Lower leg skin (tissue), 4 donors: ENCODE data around the gene SGCA. TPM values are rescaled to one million over a fixed set of nuclear protein-coding genes. Genes with fewer than 3 reads are reported as not detected.
A peak's percentile ranks its signal among the peaks of the same experiment; 100 is the strongest.

ENCODE experiments used
- DNase-seq, 2 donors: peaks; one replicate each; pipeline ENCODE4 v3.0.0-alpha.2; 2019; ENCODE audit warnings: low spot score in 2 of 2
- H3K4me3 ChIP-seq: fragments of 200-600 bp; sonication (generic); 2 replicates; pipeline ENCODE4 v1.5.1; 2017; ENCODE audit warnings: mild to moderate bottlenecking, low read depth; ENCODE audit not compliant: poor library complexity, severe bottlenecking
- POLR2A ChIP-seq, 2 donors: fragments of 450-650 bp; IDR thresholded peaks; one replicate each; pipeline ENCODE4 v1.6.1; 2016 to 2017; ENCODE audit warnings: antibody characterized with exemption in 2 of 2, mild to moderate bottlenecking in 1 of 2, moderate library complexity in 1 of 2
- WGBS, 2 donors: methylation state at CpG; one replicate each; pipeline ENCODE4 v1.1.5; 2018; 5-methylcytosine and 5-hydroxymethylcytosine counted together
- intact Hi-C: fragments of 100-400 bp; cut with DNase I; formaldehyde crosslinking; loops from one replicate; pipeline ENCODE4 v1.15.0; 2023; ENCODE audit warnings: low total_unique reads
- total RNA-seq, 4 donors: library from RNA; depleted of rRNA; stranded (reverse); fragments of >200 nt; gene quantifications; one replicate each; pipeline ENCODE4 v1.1.0, GENCODE V29; 2016
- TF ChIP-seq, protein P1 (sequence below), 3 donors: fragments of 450-650 bp; IDR thresholded peaks; one replicate each; pipeline ENCODE4 v1.5.1; 2016; ENCODE audit warnings: antibody characterized with exemption in 3 of 3, mild to moderate bottlenecking in 3 of 3, moderate library complexity in 2 of 3

The SGCA gene
- total RNA-seq, 4 donors from 2014 or later, result 1.0 to 9.9 (median 5.6) TPM

DNA sequence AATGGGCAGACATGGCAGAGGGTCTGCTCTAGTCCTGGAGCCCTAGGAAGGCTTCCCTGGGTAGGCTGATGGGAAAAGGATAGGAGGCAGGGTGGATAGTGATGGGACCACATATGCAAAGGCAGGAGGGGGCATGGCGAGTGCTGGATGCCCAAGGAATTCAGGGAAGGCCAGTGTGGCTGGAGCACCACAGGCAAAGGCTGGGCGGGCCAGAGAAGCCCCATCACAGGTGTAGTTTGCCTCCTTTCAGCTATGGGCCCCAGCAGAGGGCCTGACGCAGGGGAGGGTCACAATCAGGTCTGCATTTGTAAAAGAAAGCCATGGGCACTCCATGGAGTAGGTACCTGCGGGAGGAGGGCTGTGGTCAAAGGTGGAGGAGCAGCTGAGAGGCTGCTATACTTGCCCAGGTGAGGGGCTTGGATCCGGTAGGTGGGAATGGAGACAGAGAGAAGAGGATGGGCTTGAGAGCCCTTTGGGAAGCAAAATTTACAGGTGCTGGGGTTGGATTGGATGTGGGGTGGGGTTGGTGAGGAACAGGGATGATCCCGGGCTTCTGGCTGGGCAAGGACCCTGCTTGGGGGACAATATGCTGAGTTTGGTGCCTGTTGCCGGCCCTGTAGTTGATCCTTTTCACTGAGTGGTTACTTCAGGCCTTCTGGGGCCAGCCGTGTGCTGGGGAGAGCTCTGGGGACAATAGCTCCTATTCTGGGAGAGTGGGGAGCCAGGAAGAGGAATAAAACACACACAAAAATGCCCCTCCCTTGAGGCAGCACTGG lies 42.2 kb downstream of the SGCA start:
- WGBS, 2 donors, result 86 to 87% methylated on average over 8 of the region's 8 CpGs
- intact Hi-C loops, result no loop called here

DNA sequence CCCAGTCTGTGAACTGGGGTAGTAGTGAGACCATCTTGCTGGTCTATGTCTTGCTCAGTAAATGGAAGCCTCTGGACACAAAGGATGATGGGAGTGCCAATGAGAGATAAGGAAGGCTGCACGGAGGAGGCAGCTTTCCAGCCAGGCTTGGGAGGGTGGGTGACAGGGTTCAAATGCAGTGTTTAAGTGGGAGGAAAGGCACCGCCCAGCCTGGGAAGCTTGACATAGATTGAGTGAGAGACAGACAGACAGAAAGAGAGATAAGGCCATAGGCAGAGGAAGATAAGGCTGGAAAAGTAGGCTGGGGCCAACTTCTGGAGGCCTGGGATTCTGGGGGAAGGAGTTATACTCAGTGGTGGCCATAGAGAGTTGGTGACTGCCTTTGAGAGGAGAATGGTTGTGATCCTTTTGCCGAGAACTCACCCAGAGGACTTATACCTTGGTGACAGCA lies 42.8 kb downstream of the SGCA start:
- 73 to 91% methylated on average over 3 of the region's 3 CpGs for WGBS, 2 donors
- H3K4me3 ChIP-seq, result no peak overlapping the region
- peak in 1 of 2 donors; percentile 73 for DNase-seq
- TF ChIP-seq, protein P1, sequence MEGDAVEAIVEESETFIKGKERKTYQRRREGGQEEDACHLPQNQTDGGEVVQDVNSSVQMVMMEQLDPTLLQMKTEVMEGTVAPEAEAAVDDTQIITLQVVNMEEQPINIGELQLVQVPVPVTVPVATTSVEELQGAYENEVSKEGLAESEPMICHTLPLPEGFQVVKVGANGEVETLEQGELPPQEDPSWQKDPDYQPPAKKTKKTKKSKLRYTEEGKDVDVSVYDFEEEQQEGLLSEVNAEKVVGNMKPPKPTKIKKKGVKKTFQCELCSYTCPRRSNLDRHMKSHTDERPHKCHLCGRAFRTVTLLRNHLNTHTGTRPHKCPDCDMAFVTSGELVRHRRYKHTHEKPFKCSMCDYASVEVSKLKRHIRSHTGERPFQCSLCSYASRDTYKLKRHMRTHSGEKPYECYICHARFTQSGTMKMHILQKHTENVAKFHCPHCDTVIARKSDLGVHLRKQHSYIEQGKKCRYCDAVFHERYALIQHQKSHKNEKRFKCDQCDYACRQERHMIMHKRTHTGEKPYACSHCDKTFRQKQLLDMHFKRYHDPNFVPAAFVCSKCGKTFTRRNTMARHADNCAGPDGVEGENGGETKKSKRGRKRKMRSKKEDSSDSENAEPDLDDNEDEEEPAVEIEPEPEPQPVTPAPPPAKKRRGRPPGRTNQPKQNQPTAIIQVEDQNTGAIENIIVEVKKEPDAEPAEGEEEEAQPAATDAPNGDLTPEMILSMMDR (IDR thresholded peaks at IDR 0.05), result no peak
- TF ChIP-seq POLR2A (IDR thresholded peaks at IDR 0.05), result no peak
- intact Hi-C loops, result no loop called here

More for the DNA sequence above, 42.2 kb downstream of the SGCA start:
- H3K4me3 ChIP-seq, result no peak overlapping the region
- TF ChIP-seq, protein P1 (IDR thresholded peaks at IDR 0.05), result no peak
- TF ChIP-seq POLR2A (IDR thresholded peaks at IDR 0.05), result no peak
- DNase-seq, result peak in 1 of 2 donors; percentile 72

DNA sequence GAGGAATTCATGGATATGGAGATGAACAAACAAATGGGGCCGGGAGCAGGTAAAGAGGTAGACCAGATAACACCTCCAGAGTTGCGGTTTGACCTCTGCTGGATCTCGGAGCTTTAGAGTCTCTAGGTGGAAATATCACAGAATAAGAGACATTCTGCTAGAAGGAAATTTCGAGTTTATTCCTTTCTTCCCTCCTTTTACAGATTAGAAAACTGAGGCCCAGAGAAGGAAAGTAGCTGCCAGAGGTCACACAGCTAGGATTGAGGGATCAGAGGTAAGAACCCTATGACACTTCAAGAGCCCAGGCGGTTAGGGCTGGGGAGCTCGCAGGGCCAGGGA lies 43.3 kb downstream of the SGCA start:
- TF ChIP-seq POLR2A (IDR thresholded peaks at IDR 0.05), result no peak
- TF ChIP-seq, protein P1 (IDR thresholded peaks at IDR 0.05), result no peak
- 70 to 78% methylated on average over 6 of the region's 6 CpGs for WGBS, 2 donors
- no peak for DNase-seq
- intact Hi-C loops, result no loop called here
- H3K4me3 ChIP-seq, result no peak overlapping the region

DNA sequence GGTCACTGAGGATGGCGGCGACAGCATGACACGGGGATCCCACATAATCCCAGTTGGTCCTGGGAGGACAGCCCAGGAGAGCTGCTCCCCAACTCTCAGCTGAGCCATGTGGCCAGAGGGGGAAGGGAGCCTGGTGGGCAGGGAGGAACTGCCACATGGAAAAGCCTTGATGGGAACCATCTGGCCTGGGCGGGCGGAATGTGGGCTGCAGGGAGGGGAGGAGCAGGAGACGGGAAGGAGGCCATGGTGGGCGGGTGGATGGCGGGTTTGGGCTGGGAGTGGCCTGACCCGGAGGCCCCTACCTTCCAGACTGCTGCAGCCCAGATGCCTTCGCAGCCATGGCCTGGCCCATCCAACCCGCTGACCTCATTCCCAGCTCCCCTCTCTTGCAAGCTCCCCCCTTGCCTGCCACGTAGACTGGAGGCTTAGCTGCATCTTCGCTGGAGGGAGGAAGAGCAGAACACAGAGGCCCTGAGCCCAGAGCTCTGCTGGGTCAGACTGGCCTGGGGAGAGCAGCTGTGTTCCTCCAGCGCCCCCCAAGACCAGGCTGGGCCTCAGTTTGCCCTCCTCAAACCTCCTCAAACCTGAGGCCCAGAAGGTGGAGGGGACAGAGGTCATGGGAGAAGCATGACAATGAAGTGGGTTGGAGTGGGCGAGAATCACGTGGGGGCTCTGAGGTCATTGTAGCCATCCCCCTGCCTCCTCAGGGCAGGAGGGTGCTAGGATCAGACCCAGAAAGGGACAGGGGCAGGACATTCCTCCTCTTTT lies 43.9 kb downstream of the SGCA start:
- H3K4me3 ChIP-seq, result no peak overlapping the region
- DNase-seq, result peak; percentile 81 to 97
- WGBS, 2 donors, result 37 to 42% methylated on average over 15 to 16 of the region's 16 CpGs
- TF ChIP-seq, protein P1 (IDR thresholded peaks at IDR 0.05), result no peak
- TF ChIP-seq POLR2A (IDR thresholded peaks at IDR 0.05), result no peak
- intact Hi-C loops, result loop anchor here (5.0 kb wide), 1 partner anchor 83 kb away; no protein-coding TSS in a partner anchor

DNA sequence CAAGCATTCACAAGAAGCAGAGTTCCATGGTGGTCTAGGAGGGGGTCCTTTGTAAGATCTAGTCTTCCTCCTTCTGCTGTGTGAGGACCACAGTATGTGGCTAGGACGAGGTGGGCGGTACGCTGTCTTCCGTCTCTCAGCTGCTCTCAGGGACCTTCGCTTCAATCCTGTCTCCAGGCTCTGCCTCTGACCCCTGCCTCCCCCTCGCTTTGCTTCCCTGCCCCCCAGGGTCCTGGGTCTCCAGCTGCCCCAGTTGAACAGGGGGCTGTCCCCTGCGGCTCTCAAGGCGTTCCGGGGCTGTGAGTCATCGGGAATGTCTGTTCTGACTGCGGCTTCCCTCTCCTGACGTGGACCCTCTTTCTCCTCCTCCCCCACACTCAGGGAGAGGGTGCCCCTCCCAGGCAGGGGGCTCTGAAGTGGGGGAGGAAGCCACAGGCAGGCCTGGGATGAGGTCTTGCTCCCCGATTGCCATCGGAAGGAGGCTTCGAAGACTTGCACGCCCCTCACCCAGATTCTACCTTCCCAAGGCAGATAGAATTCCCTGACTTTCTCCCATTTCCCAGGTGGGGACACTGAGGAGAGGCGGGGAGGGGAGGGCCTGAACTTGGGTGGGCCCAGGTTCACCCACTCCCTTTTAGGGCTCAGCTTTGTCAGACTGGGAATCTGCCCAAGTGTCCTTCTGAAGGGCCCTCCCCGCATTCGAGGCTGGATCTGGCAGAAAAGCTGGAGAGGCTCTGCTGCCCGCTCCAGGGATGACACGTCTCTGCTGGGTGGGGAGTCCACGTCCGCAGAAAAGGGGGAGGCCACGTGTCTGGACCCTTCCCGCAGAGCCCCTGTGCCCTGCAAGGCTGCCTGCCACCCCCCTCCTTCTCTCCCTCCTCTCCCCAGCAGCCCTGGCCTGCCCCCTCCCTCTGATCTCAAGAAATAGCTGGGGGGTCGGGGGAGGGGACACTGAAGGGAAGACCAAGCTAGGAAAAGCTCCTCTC lies 44.7 kb downstream of the SGCA start:
- 35 to 45% methylated on average over 25 to 26 of the region's 26 CpGs for WGBS, 2 donors
- peak in 1 of 2 donors; percentile 94 for DNase-seq
- TF ChIP-seq, protein P1 (IDR thresholded peaks at IDR 0.05), result no peak
- TF ChIP-seq POLR2A (IDR thresholded peaks at IDR 0.05), result no peak
- intact Hi-C loops, result loop anchor here (5.0 kb wide), 1 partner anchor 82 kb away; no protein-coding TSS in a partner anchor
- no peak overlapping the region for H3K4me3 ChIP-seq
